HUDEP-2 (cell line): ENCODE results near the gene WDFY3.

Experiments
- DNase-seq, 76 experiments: peaks; one replicate each; lab custom pipeline; 2025; ENCODE audit not compliant: unreplicated experiment in 76 of 76; lab: John Stamatoyannopoulos, UW

Gene WDFY3

GRCh38 chr4:84634961-84635360 is 331.5 kb downstream of the WDFY3 start:
- DNase-seq: no peak

GRCh38 chr4:84632092-84632491 is 334.4 kb downstream of the WDFY3 start:
- no peak for DNase-seq

GRCh38 chr4:84631573-84631972 is 334.9 kb downstream of the WDFY3 start:
- DNase-seq: no peak

GRCh38 chr4:84626673-84627072 is 339.8 kb downstream of the WDFY3 start:
- no peak for DNase-seq

- no peak for DNase-seq
Measured at GRCh38 chr4:84623661-84624060, 342.8 kb downstream of the WDFY3 start.

GRCh38 chr4:84622959-84623358 is 343.5 kb downstream of the WDFY3 start:
- DNase-seq: no peak
